ENCODE data around the gene TTC29.

TTC29 gene

DNA sequence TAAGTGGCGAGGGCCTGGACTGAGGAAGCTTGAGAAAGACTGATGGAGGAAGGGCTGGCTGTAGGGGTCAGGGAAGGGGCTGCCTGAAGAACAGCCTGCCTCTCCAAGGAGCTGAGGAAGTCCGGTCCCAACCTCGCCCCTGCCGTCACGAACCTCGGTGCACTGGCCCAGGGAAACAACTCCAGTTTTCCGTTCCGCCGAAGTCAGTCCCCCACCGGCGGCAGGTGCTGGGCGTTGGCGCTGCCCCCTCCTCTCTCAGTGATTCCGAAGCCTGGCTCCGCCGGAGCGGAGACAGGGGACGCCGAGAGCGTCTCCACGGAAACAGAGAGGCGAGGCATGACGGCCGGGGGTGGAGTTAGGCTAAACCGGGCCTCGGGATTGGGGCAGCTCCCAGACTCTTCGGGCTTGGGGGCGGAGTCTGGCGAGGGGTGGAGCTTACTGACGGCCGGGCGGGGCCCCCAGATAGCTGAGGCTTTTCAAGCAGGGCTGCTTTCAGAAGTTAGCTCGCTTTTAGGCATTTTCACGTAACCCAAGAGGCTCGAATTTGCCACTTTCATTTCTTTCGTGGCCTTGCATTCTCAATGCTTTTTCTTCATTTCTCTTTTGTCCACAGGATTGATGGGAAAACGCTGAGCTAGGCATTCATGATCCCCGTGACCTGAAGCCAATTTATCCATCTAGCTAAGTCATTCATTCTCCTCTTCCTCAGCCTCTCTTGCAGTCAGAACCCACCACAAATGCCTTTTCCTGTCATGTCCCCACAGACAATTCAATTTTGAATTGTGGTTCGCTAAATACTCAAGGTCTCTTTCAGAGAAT, at the start of gene TTC29:
Gene TTC29, minus strand, starts transcription at position 309 of the 819 bp plus-strand sequence. CDS start 5,969 bp downstream, outside the sequence.
- peak within 1 kb of the TSS; percentile 69 for H3K4me3 ChIP-seq (ENCODE audit: low read length)
- peak; percentile 46 for DNase-seq (ENCODE audit: low read depth)
- TF ChIP-seq, protein P1, sequence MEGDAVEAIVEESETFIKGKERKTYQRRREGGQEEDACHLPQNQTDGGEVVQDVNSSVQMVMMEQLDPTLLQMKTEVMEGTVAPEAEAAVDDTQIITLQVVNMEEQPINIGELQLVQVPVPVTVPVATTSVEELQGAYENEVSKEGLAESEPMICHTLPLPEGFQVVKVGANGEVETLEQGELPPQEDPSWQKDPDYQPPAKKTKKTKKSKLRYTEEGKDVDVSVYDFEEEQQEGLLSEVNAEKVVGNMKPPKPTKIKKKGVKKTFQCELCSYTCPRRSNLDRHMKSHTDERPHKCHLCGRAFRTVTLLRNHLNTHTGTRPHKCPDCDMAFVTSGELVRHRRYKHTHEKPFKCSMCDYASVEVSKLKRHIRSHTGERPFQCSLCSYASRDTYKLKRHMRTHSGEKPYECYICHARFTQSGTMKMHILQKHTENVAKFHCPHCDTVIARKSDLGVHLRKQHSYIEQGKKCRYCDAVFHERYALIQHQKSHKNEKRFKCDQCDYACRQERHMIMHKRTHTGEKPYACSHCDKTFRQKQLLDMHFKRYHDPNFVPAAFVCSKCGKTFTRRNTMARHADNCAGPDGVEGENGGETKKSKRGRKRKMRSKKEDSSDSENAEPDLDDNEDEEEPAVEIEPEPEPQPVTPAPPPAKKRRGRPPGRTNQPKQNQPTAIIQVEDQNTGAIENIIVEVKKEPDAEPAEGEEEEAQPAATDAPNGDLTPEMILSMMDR (conservative IDR thresholded peaks at IDR 0.05; ENCODE audit: low read depth, low read length): no peak

DNA sequence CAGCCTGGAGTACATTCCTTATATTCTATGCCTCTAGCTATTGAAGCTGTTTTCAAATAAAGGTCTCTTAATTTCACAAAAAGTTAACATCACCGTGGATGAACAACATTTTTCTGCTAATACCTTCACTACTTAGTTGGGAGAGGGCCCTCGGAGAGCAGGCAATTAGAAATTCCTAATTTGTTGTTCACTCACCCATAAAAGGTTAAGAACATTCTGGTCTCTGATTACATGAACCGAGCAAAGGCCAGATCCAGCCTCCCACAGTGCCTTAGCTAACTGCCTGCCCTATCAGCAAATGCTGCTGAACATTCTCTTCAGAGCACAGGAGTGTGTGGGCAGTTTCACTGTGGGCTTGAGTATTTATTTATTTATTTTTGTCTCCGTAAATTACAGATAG, 36.0 kb upstream of the TTC29 start:
- TF ChIP-seq, protein P1 (conservative IDR thresholded peaks at IDR 0.05; ENCODE audit: low read depth, low read length): no peak
- peak; percentile 72 for DNase-seq (ENCODE audit: low read depth)

GRCh38 chr4:146978641-146979040, 33.0 kb upstream of the TTC29 start:
- TF ChIP-seq, protein P1 (conservative IDR thresholded peaks at IDR 0.05; ENCODE audit: low read depth, low read length): no peak
- DNase-seq (ENCODE audit: low read depth): no peak
- no peak overlapping the region for H3K4me3 ChIP-seq (ENCODE audit: low read length)

More for the DNA sequence above, 36.0 kb upstream of the TTC29 start:
- H3K4me3 ChIP-seq (ENCODE audit: low read length): no peak overlapping the region

GRCh38 chr4:146976145-146976544, 30.5 kb upstream of the TTC29 start:
- TF ChIP-seq, protein P1 (conservative IDR thresholded peaks at IDR 0.05; ENCODE audit: low read depth, low read length): no peak
- H3K4me3 ChIP-seq (ENCODE audit: low read length): no peak overlapping the region
- DNase-seq (ENCODE audit: low read depth): no peak

- DNase-seq (ENCODE audit: low read depth): no peak
- TF ChIP-seq, protein P1 (conservative IDR thresholded peaks at IDR 0.05; ENCODE audit: low read depth, low read length): no peak
- no peak overlapping the region for H3K4me3 ChIP-seq (ENCODE audit: low read length)
These were observed 29.9 kb upstream of the TTC29 start for GRCh38 chr4:146975527-146975926.

DNA sequence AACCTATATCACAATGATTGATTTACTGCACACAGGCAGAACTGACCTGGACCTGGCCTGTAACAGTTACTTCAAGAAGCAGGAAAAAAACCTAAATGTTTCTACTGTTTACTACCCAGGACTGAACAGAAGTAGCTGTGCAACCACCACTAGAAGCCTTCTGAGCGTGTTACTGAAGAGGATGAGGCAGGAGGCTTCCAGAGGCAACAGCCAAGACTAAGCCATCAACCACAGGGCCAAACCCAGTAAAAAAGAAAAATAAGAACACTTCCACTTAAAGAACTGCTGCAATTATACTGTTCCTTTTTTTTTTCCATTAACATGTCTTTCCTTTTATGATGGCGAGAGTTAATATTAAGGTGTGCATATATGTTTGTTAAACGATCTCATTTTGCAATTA, 29.4 kb upstream of the TTC29 start:
- TF ChIP-seq, protein P1 (conservative IDR thresholded peaks at IDR 0.05; ENCODE audit: low read depth, low read length): no peak
- DNase-seq (ENCODE audit: low read depth): no peak
- no peak overlapping the region for H3K4me3 ChIP-seq (ENCODE audit: low read length)

- TF ChIP-seq, protein P1 (conservative IDR thresholded peaks at IDR 0.05; ENCODE audit: low read depth, low read length): no peak
- no peak for DNase-seq (ENCODE audit: low read depth)
- no peak overlapping the region for H3K4me3 ChIP-seq (ENCODE audit: low read length)
These were observed 26.4 kb upstream of the TTC29 start for GRCh38 chr4:146972036-146972435.

Data from retinal pigment epithelial cell (primary cell).